ENCODE results near the gene TCHHL1. TPM values are rescaled to one million over a fixed set of nuclear protein-coding genes. Genes with fewer than 3 reads are reported as not detected.

The TCHHL1 gene
- total and polyA plus RNA-seq, 9 of the 15 experiments (the other 6 are each of a cell fraction or from before 2014, with no cell fraction given), result not detected

GRCh38 chr1:152034324-152034653 is 54.6 kb downstream of the TCHHL1 start (continued):
- 0 out of 2 replicates have a peak, but pooled peaks have one; percentile 8 for TF ChIP-seq MTA3 (IDR thresholded peaks at IDR 0.05; ENCODE audit: borderline replicate concordance)
- TF ChIP-seq, protein P1, sequence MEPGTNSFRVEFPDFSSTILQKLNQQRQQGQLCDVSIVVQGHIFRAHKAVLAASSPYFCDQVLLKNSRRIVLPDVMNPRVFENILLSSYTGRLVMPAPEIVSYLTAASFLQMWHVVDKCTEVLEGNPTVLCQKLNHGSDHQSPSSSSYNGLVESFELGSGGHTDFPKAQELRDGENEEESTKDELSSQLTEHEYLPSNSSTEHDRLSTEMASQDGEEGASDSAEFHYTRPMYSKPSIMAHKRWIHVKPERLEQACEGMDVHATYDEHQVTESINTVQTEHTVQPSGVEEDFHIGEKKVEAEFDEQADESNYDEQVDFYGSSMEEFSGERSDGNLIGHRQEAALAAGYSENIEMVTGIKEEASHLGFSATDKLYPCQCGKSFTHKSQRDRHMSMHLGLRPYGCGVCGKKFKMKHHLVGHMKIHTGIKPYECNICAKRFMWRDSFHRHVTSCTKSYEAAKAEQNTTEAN (CRISPR knock-in tag; IDR thresholded peaks at IDR 0.05), result no peak
- TF ChIP-seq SPI1 (IDR thresholded peaks at IDR 0.05; ENCODE audit: borderline replicate concordance, low read depth, low read length), result 0 out of 2 replicates have a peak, but pooled peaks have one; percentile 24
- no peak for TF ChIP-seq NCOA2 (IDR thresholded peaks at IDR 0.05; ENCODE audit: partially characterized antibody in 2 of 2)
- no peak for TF ChIP-seq EZH2 (IDR thresholded peaks at IDR 0.05; ENCODE audit: borderline replicate concordance, low read depth, low read length)
- peak; percentile 89 for TF ChIP-seq ELF1 (tag; IDR thresholded peaks at IDR 0.05)
- no peak for TF ChIP-seq MYC (IDR thresholded peaks at IDR 0.05; ENCODE audit: low read depth, low read length)
- TF ChIP-seq MYC (CRISPR knock-in tag; IDR thresholded peaks at IDR 0.05; ENCODE audit: borderline replicate concordance, low read depth), result no peak
- TF ChIP-seq, protein P2, sequence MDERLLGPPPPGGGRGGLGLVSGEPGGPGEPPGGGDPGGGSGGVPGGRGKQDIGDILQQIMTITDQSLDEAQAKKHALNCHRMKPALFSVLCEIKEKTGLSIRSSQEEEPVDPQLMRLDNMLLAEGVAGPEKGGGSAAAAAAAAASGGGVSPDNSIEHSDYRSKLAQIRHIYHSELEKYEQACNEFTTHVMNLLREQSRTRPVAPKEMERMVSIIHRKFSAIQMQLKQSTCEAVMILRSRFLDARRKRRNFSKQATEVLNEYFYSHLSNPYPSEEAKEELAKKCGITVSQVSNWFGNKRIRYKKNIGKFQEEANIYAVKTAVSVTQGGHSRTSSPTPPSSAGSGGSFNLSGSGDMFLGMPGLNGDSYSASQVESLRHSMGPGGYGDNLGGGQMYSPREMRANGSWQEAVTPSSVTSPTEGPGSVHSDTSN (CRISPR knock-in tag; IDR thresholded peaks at IDR 0.05; ENCODE audit: low read depth), result no peak
- TF ChIP-seq, protein P2 (tag; conservative IDR thresholded peaks at IDR 0.05; ENCODE audit: low read depth), result no peak
- TF ChIP-seq TAF15 (IDR thresholded peaks at IDR 0.05; ENCODE audit: low read depth, low read length), result no peak

Small RNA genes within 50 kb of the gene (small RNA-seq; reads per million reads assigned to genes)
- not detected for gene SPTLC1P4

Other genes with a start within 250 kb of the TCHHL1 start
Only the 7 nearest of the 9 such genes appear.
- gene THEM5, start 235.4 kb downstream of the TCHHL1 start, total RNA-seq (2014; rRNA removed), result not detected in 2 replicates
- not detected in 2 replicates for gene THEM5, start 235.4 kb downstream of the TCHHL1 start, total RNA-seq (2014; rRNA removed; fragmentation: Illumina TruSeq; extraction: Trizol)
- gene THEM5, start 235.4 kb downstream of the TCHHL1 start, total RNA-seq (2015; rRNA removed; fragmentation: Illumina TruSeq; extraction: Trizol), result not detected in 2 replicates
- gene THEM5, start 235.4 kb downstream of the TCHHL1 start, total RNA-seq (2021), result not detected in 2 replicates
- gene THEM5, start 235.4 kb downstream of the TCHHL1 start, polyA plus RNA-seq (2011; rRNA removed), result not detected in 2 replicates
- not detected in 2 replicates for gene THEM5, start 235.4 kb downstream of the TCHHL1 start, polyA plus RNA-seq (2014; fragmentation: Illumina TruSeq; extraction: Trizol)
- not detected for gene THEM5, start 235.4 kb downstream of the TCHHL1 start, polyA plus RNA-seq (2014; fragmentation: Nextera tagmentation; extraction: Ambion mirVana)
- gene THEM5, start 235.4 kb downstream of the TCHHL1 start, polyA plus RNA-seq (2014; rRNA removed), result not detected in 2 replicates
- gene THEM4, start 179.6 kb downstream of the TCHHL1 start, total RNA-seq (2014; rRNA removed), result 24.5 and 25.2 TPM in 2 replicates
- gene THEM4, start 179.6 kb downstream of the TCHHL1 start, total RNA-seq (2014; rRNA removed; fragmentation: Illumina TruSeq; extraction: Trizol), result 35.3 and 41.1 TPM in 2 replicates
- 39.3 and 39.7 TPM in 2 replicates for gene THEM4, start 179.6 kb downstream of the TCHHL1 start, total RNA-seq (2015; rRNA removed; fragmentation: Illumina TruSeq; extraction: Trizol)
- 25.5 and 27.4 TPM in 2 replicates for gene THEM4, start 179.6 kb downstream of the TCHHL1 start, total RNA-seq (2021)
- gene THEM4, start 179.6 kb downstream of the TCHHL1 start, polyA plus RNA-seq (2011; rRNA removed), result 51.3 and 71.9 TPM in 2 replicates
- 45.7 and 48.3 TPM in 2 replicates for gene THEM4, start 179.6 kb downstream of the TCHHL1 start, polyA plus RNA-seq (2014; fragmentation: Illumina TruSeq; extraction: Trizol)
- gene THEM4, start 179.6 kb downstream of the TCHHL1 start, polyA plus RNA-seq (2014; fragmentation: Nextera tagmentation; extraction: Ambion mirVana), result 10 to 100 TPM in 1 of 2 experiments, 1 to 10 TPM in 1; 8.6 to 12.5 TPM
- gene THEM4, start 179.6 kb downstream of the TCHHL1 start, polyA plus RNA-seq (2014; rRNA removed), result 46.1 and 48.7 TPM in 2 replicates
- 0.41 TPM in 1 of 2 replicates, not detected in the other for gene S100A10, start 95.2 kb downstream of the TCHHL1 start, total RNA-seq (2014; rRNA removed)
- 0.35 and 0.44 TPM in 2 replicates for gene S100A10, start 95.2 kb downstream of the TCHHL1 start, total RNA-seq (2014; rRNA removed; fragmentation: Illumina TruSeq; extraction: Trizol)
- gene S100A10, start 95.2 kb downstream of the TCHHL1 start, total RNA-seq (2015; rRNA removed; fragmentation: Illumina TruSeq; extraction: Trizol), result not detected in 2 replicates
- gene S100A10, start 95.2 kb downstream of the TCHHL1 start, total RNA-seq (2021), result 1.6 and 3.2 TPM in 2 replicates
- 0.61 and 0.73 TPM in 2 replicates for gene S100A10, start 95.2 kb downstream of the TCHHL1 start, polyA plus RNA-seq (2011; rRNA removed)
- gene S100A10, start 95.2 kb downstream of the TCHHL1 start, polyA plus RNA-seq (2014; fragmentation: Illumina TruSeq; extraction: Trizol), result 0.28 and 0.56 TPM in 2 replicates
- under 1 TPM in 1 of 2 experiments, not detected in 1; 0.32 TPM for gene S100A10, start 95.2 kb downstream of the TCHHL1 start, polyA plus RNA-seq (2014; fragmentation: Nextera tagmentation; extraction: Ambion mirVana)
- gene S100A10, start 95.2 kb downstream of the TCHHL1 start, polyA plus RNA-seq (2014; rRNA removed), result not detected in 2 replicates
- gene S100A11, start 52.1 kb downstream of the TCHHL1 start, total RNA-seq (2014; rRNA removed), result 131 and 186 TPM in 2 replicates
- gene S100A11, start 52.1 kb downstream of the TCHHL1 start, total RNA-seq (2014; rRNA removed; fragmentation: Illumina TruSeq; extraction: Trizol), result 145 and 169 TPM in 2 replicates
- 239 and 240 TPM in 2 replicates for gene S100A11, start 52.1 kb downstream of the TCHHL1 start, total RNA-seq (2015; rRNA removed; fragmentation: Illumina TruSeq; extraction: Trizol)
- 159 and 182 TPM in 2 replicates for gene S100A11, start 52.1 kb downstream of the TCHHL1 start, total RNA-seq (2021)
- 166 and 235 TPM in 2 replicates for gene S100A11, start 52.1 kb downstream of the TCHHL1 start, polyA plus RNA-seq (2011; rRNA removed)
- gene S100A11, start 52.1 kb downstream of the TCHHL1 start, polyA plus RNA-seq (2014; fragmentation: Illumina TruSeq; extraction: Trizol), result 442 and 587 TPM in 2 replicates
- gene S100A11, start 52.1 kb downstream of the TCHHL1 start, polyA plus RNA-seq (2014; fragmentation: Nextera tagmentation; extraction: Ambion mirVana), result 100 to 1,000 TPM; 790 to 808 TPM
- gene S100A11, start 52.1 kb downstream of the TCHHL1 start, polyA plus RNA-seq (2014; rRNA removed), result 180 and 278 TPM in 2 replicates
- gene TCHH, start 26.4 kb upstream of the TCHHL1 start, total RNA-seq (2014; rRNA removed), result not detected in 2 replicates
- gene TCHH, start 26.4 kb upstream of the TCHHL1 start, total RNA-seq (2014; rRNA removed; fragmentation: Illumina TruSeq; extraction: Trizol), result not detected in 2 replicates
- gene TCHH, start 26.4 kb upstream of the TCHHL1 start, total RNA-seq (2015; rRNA removed; fragmentation: Illumina TruSeq; extraction: Trizol), result not detected in 2 replicates
- not detected in 2 replicates for gene TCHH, start 26.4 kb upstream of the TCHHL1 start, total RNA-seq (2021)
- gene TCHH, start 26.4 kb upstream of the TCHHL1 start, polyA plus RNA-seq (2011; rRNA removed), result not detected in 2 replicates
- gene TCHH, start 26.4 kb upstream of the TCHHL1 start, polyA plus RNA-seq (2014; fragmentation: Illumina TruSeq; extraction: Trizol), result not detected in 2 replicates
- not detected for gene TCHH, start 26.4 kb upstream of the TCHHL1 start, polyA plus RNA-seq (2014; fragmentation: Nextera tagmentation; extraction: Ambion mirVana)
- gene TCHH, start 26.4 kb upstream of the TCHHL1 start, polyA plus RNA-seq (2014; rRNA removed), result 0.03 TPM in 1 of 2 replicates, not detected in the other
- not detected in 2 replicates for gene RPTN, start 70.2 kb upstream of the TCHHL1 start, total RNA-seq (2014; rRNA removed)
- gene RPTN, start 70.2 kb upstream of the TCHHL1 start, total RNA-seq (2014; rRNA removed; fragmentation: Illumina TruSeq; extraction: Trizol), result not detected in 2 replicates
- gene RPTN, start 70.2 kb upstream of the TCHHL1 start, total RNA-seq (2015; rRNA removed; fragmentation: Illumina TruSeq; extraction: Trizol), result not detected in 2 replicates
- not detected in 2 replicates for gene RPTN, start 70.2 kb upstream of the TCHHL1 start, total RNA-seq (2021)
- not detected in 2 replicates for gene RPTN, start 70.2 kb upstream of the TCHHL1 start, polyA plus RNA-seq (2011; rRNA removed)
- not detected in 2 replicates for gene RPTN, start 70.2 kb upstream of the TCHHL1 start, polyA plus RNA-seq (2014; fragmentation: Illumina TruSeq; extraction: Trizol)
- not detected for gene RPTN, start 70.2 kb upstream of the TCHHL1 start, polyA plus RNA-seq (2014; fragmentation: Nextera tagmentation; extraction: Ambion mirVana)
- gene RPTN, start 70.2 kb upstream of the TCHHL1 start, polyA plus RNA-seq (2014; rRNA removed), result not detected in 2 replicates
- not detected in 2 replicates for gene HRNR, start 135.1 kb upstream of the TCHHL1 start, total RNA-seq (2014; rRNA removed)
- not detected in 2 replicates for gene HRNR, start 135.1 kb upstream of the TCHHL1 start, total RNA-seq (2014; rRNA removed; fragmentation: Illumina TruSeq; extraction: Trizol)
- not detected in 2 replicates for gene HRNR, start 135.1 kb upstream of the TCHHL1 start, total RNA-seq (2015; rRNA removed; fragmentation: Illumina TruSeq; extraction: Trizol)
- not detected in 2 replicates for gene HRNR, start 135.1 kb upstream of the TCHHL1 start, total RNA-seq (2021)
- gene HRNR, start 135.1 kb upstream of the TCHHL1 start, polyA plus RNA-seq (2011; rRNA removed), result not detected in 2 replicates
- not detected in 2 replicates for gene HRNR, start 135.1 kb upstream of the TCHHL1 start, polyA plus RNA-seq (2014; fragmentation: Illumina TruSeq; extraction: Trizol)
- gene HRNR, start 135.1 kb upstream of the TCHHL1 start, polyA plus RNA-seq (2014; fragmentation: Nextera tagmentation; extraction: Ambion mirVana), result not detected
- not detected in 2 replicates for gene HRNR, start 135.1 kb upstream of the TCHHL1 start, polyA plus RNA-seq (2014; rRNA removed)